HTERT RPE-1 (cell line): Measurements from ENCODE around the gene PDE5A.

Source experiments
- in situ Hi-C: fragments of 300-500 bp; cut with MboI; formaldehyde crosslinking; loops from 4 replicates; pipeline ENCODE4 v1.14.3; 2020; ENCODE audit warnings: low sequenced_read_pairs

The PDE5A gene

DNA sequence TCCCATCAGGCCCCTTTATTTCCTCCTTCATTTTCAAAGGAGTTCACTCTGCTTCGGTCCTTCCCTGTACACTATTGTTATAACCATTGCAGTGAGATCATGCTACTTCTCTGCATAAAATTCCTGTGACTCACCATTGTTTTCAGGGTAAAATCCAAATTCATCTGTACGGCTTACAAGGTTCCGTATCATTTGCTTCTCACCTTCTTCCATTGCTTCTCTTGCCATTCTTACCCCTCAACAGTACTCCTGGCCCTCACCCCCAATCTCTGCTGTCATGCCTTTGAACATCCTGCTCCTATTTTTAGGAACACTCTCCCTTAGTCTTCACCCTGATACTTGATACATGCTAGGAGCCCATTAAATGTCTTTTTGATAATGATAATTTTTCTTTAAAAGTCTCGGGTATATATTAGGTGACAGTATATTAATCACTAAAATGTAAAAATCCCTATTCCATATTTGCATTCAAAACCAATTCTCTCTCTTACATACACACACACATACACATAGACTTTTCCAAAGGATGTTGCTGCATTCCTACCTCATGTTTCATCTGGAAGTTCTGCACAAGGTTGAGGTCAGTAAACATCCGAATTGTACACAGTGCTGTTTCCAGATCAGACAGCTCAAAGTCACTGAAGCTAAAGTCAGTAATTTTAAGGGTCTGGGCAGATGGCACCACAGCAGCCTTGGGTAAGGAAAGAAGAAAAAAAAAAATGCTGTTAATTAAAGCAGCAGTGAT, 103.4 kb downstream of the PDE5A start:
- in situ Hi-C loops = no loop called here

DNA sequence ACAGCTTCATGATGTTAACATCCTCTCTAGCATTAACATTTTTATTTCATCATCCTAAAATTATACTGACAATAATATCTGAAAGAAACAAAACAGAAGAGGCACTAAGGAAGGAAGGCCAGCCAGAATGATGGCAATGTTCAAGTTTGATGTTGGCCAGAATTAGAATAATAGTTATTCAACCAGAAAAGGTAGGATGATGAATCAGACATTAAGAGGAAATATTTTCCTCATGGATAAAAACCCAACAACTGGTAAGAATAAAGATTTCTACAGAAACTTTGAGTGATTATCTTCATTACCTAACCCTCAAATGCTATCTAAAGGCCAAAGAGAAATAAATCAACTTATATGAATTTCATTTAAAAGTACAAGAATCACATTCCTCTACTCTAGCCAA, 105.2 kb downstream of the PDE5A start:
- in situ Hi-C loops = no loop called here

DNA sequence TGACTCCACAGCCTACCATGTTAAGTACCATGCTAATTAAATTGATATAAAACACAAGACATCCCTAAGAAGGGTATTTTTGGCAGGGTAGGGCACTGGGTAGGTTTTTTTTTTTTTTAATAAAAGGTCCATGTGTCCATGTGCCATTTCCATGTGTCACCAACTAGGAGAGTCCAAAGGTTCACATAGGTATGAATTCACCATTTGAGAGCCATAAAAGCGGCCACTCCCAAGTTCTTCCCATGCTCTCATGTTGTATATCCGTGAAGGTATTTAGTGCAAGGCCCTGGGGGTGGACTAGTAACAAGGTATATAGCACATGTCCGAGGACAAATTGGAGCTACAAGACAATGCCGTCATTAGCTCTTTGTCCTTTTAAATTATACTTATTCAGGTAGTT, 107.3 kb downstream of the PDE5A start:
- in situ Hi-C loops = no loop called here

DNA sequence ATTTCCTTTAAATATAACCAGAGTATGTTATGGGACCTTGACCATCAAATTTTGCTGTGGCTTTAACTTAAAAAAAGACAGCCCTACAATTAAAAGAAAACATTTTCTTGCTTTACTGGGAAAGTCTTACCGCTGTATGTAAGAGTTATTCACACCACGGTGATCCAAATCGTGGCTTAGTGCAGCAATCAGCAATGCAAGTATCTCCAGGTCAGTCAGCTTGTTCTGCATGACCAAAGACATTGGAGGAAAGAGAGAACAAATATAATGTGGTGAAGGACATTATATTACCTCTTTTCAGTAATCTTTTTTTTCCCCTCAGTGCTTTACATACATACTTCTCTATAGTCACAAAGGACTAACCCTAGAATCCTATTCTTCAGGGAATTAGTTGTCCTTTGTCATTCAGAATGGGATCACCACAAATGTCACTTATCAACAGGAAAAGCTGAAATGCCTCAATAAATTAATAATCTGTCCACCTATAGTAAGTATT, 109.6 kb downstream of the PDE5A start:
- in situ Hi-C loops = no loop called here

DNA sequence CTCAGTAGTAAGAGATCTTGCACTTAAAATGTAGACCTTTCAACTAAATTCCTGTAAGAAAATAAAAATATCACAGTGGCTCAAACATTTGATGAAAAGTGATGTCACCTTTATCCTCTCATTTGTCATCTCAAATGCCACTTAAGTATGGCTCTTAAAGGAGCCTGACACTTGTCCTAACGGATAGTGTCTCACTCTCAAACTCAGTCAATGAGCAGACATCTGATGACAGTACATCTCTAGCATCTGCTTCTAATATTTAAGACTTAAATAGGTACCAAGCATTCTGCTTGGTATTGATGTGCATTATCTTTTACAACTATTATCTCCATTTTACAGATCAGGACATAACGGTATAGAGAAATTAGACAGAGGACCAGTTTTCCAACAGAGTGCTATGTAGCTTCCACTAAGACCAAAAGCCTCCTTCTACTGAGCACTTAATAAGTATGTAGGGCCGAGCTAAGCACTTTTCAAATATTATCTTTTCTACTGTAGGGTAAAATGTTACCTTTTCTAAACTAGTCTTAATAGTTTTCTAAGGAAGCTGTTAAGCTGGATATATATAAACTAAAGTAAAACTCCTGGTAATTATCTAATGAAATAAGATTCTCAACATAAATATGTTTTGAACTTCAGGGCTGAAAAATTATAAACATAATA, 110.2 kb downstream of the PDE5A start:
- in situ Hi-C loops = no loop called here

DNA sequence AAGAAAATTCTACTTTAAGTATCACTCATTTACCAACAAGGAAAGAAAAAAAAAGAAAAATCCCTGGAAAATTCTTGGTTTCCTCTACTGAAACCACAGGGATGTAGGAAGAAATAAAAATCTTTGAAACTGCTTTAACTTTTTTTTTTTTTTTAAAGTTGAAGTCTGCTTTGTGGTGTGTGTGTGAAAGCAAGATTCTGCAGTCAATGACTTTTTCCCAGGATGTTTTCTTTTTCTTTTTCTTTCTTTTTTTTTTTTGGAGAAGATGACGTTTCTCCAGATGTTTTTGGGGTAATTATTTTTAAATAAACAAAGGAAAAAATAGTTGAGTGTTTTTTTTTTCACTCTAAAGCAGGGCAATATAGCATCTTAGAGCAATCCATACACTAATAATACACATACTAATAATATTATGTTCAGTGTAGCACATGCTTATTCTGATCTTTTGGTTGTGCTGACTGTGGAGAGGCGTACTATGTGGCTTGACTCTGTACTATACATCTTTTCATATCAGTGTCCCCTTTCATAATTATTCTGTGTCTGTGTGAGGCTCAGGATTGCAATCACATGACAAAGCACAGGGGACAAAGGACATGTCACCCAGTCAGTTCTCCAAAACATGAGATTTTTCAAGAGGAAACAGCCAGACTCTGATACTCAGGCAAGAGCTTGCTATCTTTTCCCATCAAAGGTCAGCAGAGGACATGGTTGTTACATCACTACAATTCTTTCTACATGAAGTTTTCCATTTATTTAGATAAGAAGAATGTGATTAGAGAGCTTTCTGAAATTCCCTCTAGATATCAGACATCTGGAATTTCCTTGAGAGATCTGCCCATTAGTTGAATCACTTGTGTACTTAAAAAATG, 111.0 kb downstream of the PDE5A start:
- in situ Hi-C loops = no loop called here

DNA sequence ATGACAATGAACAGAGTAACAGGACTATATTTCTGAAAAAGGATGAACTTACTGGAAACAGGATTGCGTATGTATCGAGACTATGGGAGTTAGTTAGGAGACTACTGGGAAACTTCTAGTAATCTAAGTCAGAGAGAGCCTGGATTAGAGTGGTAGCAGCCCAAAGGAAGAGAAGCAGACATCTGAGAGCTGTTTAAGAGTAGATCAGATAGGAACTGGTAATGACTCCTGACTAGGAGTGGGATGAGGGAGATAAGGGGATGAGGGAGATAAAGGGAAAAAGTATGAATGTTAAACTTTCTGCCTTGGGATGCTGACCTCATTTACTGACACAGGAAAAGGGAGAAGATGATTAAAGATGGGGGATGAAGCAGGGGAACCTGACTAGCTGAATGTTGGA, 116.2 kb downstream of the PDE5A start:
- in situ Hi-C loops = no loop called here

DNA sequence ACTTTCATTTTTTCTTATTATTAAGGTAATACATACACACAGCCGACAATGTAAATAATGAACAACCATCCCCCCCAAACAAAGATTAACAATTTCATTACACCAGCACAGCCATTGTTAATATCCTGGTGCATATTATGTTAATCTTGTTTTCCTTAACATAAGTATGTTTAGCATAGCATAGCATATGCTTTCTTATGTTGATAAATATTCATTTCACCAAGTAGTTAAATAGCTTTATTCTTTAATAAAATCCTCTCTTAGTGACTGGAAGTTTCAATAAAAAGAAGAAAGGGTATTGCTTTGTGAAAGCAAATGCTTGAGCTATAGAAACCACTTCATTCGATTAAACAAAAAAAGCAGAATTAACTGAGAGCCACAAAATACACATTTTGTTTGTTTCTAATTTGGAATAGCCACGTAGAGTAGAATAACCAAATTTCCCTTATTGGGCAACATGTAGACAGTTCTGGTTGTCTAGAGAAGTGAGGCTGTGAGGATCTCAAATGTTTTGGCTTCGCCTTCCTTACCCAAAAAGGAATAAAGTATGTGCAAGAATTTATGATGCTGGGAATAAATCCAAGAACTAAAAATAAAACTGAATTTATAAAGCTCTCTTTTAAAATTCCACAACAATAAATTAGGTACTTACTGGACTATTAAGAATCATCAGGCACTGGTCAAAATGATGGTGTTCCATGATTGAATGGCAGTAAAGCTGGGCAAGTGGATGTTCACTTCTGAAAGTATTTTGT, 118.0 kb downstream of the PDE5A start:
- in situ Hi-C loops = no loop called here

DNA sequence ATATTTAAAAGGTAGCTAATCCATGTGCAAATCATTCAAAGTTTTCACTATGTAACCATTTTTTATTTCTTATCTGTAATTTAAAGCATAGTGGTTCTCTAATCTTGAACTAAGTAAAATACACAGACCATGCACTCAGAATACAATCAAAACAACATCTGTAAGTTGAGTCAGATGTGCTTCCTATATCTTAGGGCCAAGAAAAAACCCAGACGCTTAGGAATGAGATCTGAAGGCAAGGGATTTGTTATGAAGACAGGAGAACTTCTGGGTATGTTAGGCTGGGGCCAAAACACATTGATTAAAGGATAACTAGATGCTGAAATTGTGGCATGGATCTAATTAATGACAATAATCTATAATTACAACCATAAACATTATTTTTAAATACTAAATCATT, 120.3 kb downstream of the PDE5A start:
- in situ Hi-C loops = no loop called here

DNA sequence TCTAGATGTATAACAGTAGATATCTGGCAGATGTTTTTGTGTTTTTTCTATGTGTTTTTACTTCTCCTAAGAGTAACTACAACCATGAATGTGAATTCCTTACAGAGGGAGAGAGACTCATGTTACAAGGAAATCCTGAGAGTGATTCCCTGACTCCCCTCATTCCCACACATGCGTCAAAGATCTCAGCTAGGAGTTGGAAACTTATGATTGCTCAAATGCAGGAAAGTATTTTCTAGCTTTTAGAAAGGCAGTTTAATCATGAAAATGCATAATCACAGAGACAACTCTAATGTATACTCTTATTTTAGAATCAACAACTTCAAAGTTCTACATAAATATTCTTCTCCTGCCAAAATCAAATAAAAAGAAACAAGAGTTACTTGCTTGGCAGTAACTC, 121.8 kb downstream of the PDE5A start:
- in situ Hi-C loops = no loop called here

DNA sequence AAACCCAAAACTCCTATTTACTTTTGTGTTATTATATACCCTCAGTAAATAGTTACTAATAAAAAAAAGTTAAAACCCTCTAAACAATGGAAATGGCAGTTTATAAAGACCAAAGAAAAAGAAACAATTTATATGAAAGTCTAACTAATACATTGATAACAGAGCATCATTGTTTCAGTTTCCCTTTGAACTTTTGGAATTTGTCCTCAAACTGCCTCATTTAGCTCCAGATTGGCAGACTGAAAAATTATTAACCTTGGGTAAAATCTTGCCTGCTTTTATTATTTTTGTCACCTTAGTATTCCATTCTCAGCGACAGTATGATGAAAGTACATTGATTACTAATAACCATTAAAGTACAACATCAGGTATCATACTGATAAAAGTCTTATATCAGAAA, 124.0 kb downstream of the PDE5A start:
- in situ Hi-C loops = no loop called here

DNA sequence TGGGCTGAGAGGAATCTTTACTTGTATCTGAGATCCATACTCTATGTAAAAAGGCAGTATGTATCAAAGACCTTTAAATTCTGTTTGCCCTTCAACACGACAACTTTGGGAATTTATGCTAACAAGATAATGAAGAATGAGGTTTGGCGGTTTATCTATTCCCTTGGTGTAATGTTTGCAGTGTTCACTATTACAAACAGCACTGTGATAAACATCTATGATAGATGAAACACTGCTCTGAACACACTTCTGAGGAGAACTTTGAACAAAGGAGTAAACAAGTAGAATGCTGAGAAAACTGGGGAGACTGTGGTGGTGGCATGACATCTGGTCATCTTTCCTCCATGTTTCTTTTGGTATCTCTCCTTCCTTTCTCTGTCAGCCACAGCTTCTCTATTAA, 126.9 kb downstream of the PDE5A start:
- in situ Hi-C loops = no loop called here

DNA sequence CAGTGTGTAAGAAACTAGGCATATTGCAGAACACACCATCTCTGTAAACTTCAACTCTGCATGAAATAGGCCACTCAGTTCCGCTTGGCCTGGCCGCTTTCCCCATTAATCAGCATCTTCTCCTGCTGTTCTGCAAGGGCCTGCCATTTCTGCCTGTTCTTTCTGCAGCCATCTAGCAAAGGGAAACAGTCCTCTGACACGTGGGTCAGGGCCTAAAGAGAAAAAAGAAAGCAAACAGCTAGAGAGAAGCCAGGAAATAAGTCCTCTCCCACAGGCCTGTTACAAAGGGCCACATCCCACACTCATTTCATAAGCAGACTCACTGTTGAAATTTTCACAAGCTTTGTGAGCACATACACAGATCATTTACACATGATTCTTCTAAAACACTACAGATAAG, 130.1 kb downstream of the PDE5A start:
- in situ Hi-C loops = no loop called here

DNA sequence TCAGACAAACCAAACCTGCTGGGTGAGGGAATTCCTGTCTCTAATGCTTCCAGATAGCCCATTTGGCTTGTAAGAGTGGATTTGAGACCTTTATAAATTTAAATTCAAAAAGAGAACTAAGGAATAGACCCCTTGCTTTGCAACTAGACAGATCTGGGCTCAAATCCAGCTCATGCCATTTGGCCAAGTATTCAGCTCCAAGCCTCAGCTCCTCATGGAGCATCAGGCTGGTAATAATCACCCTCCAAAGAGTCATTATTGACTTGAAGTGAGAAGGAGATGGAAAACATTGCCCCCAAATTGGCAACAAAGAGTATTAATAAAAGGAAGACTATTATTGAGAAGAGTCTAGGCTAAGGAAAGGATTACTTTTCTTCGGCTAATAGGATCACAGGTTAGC, 134.7 kb downstream of the PDE5A start:
- in situ Hi-C loops = no loop called here

DNA sequence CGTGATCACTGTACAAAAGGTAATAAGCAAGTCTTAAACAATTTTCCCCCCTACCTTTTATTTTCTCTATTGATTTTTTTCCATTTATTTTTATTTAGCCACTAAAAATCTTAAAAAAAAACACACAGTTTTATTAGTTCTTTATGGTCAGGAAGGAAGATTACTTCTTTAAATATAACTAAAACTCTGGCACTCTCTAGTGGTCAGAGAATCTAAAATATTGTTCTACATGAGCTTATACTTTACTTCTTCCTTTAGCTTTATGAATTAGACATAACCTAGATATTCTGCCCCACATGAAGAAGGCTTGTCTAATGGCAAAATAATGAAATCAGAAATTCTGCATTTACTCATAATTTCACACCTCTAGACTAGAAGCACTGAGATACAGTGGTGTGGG, 135.2 kb downstream of the PDE5A start:
- in situ Hi-C loops = no loop called here

DNA sequence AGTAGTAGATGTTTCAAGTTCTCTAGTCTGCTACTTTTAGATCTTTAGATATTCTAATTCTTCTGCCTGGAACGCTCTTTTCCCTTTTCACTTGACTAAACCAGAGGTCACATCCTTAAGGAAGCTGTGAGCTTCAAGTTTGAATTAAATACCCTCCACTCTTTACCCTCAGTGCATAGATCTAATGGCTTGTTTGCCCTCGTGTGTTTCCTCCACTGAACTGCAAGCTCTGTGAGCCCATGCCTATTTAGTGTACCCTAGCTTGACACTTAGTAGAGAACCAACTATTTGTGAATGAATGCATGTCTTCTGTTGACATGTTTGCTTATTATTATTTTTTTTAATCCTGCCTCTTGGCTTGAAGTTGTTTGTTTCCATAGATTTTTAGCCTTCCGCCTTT, 138.3 kb downstream of the PDE5A start:
- in situ Hi-C loops = no loop called here

DNA sequence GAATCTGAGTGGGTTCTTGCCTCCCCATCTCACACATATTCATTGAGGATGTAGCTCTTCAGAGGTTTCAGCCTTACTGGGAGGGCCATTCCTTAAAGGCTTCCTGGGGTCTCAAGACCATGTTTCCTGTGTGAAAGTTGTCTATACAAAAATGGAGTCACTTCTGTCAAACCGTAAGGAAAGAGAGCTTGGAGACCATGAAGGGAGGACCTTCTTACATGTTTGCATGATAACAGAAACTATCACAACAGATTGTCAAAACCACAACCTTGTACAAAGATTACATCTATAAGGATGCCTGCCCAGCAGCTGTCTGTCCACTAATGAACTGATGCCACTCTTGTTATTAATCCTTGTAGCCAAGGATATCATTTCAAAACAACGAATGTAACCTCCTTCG, 139.3 kb downstream of the PDE5A start:
- in situ Hi-C loops = no loop called here

DNA sequence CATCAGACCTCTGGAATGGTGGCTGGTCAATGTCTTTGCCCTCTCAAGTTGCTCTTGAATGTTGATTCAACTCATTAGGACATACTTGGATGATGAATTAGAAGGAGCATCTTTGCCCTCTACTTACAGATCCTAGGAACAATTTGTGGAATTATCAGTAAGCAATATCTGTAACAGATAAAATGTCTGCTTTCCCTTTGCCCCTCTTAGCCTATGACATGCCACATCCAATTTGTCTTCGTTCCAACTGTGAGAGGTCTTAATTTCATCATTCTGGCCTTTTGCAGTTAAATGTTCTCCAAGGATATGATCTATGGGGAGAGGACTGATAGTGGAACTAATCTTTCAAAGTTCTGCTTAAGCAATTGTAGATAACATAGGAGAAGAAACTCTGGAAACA, 148.3 kb downstream of the PDE5A start:
- in situ Hi-C loops = no loop called here

DNA sequence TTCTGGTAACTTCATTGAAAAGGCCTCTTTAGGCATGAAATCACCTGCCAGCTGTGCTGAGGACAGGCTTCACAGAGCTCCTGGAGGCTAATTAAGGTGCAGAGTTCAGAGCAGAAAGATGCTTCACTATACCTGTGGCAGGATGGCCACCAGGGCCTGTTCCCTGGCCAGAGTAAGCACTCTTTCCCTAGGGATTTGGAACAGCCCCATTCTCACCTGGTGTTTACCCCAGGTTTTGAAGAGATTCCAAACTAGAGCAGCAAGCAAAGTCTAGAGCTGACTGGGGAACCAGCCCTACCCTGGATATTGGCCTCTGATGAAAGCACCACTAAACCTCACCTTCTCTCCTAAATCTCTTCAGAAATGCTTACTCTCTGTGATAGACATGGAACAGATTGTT, 148.8 kb downstream of the PDE5A start:
- in situ Hi-C loops = no loop called here

DNA sequence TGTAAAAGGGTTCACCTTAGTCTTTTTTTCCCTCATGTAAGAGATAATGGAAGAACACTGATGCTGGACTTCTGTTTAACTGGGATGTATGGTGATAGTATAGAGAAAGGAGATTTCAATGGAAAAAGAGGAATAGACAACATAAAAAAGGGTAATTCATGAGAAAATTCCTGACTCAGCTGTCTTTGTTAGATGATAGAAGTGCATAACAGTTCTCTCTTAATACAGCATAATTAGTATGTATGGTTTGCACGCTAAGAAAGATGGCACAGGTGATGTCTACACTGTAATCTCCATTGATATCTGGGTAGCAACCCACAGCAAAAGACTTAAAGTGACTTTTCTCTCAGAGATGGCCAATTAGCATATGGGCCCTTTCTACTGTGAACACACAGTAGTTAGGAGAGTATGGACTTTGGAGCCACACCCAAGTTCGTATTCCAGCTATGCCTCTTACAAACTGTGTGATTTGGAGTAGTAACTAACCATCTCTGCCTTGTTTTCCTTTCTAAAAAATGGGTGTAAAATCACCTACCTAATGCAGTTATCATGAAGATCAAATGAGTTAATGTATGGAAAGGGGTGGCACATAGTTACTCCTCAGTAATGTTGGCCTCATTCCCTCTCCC, 149.3 kb downstream of the PDE5A start:
- in situ Hi-C loops = no loop called here
